ENCODE data around the gene MYL11.
"Not testable (repeated sequence)": the region's sequence is repeated elsewhere in the genome, so short reads cannot be mapped to it uniquely, and the experiment has no call there.

Gene MYL11
- total RNA-seq, result 0.13 to 0.82 (median 0.42) reads per million in 18 experiments

- no peak for DNase-seq
Measured at GRCh38 chr16:30374538-30374937, at the start of gene MYL11. MYL11 (plus strand) TSS chr16:30374802; CDS start chr16:30374858, 56 bp downstream.

- DNase-seq, result peak; percentile 80 to 90
Measured at GRCh38 chr16:30334473-30334989, 40.1 kb upstream of the MYL11 start.

GRCh38 chr16:30335028-30335597 is 39.5 kb upstream of the MYL11 start:
- DNase-seq, result peak; percentile 78 to 81

GRCh38 chr16:30335598-30336474 is 38.8 kb upstream of the MYL11 start:
- DNase-seq, result no peak

GRCh38 chr16:30337964-30338357 is 36.6 kb upstream of the MYL11 start:
- DNase-seq, result not testable (repeated sequence)

GRCh38 chr16:30338715-30339114 is 35.9 kb upstream of the MYL11 start:
- not testable (repeated sequence) for DNase-seq

- no peak for DNase-seq
Measured at GRCh38 chr16:30340621-30341020, 34.0 kb upstream of the MYL11 start.

GRCh38 chr16:30341971-30342370 is 32.6 kb upstream of the MYL11 start:
- not testable (repeated sequence) for DNase-seq

GRCh38 chr16:30342751-30343490 is 31.7 kb upstream of the MYL11 start:
- DNase-seq, result no peak

GRCh38 chr16:30343491-30343820 is 31.1 kb upstream of the MYL11 start:
- DNase-seq, result not testable (repeated sequence)

- DNase-seq, result no peak
Measured at GRCh38 chr16:30346286-30346685, 28.3 kb upstream of the MYL11 start.

- DNase-seq, result no peak
Measured at GRCh38 chr16:30348113-30348512, 26.5 kb upstream of the MYL11 start.

GRCh38 chr16:30348929-30349328 is 25.7 kb upstream of the MYL11 start:
- DNase-seq, result no peak

GRCh38 chr16:30349675-30350074 is 24.9 kb upstream of the MYL11 start:
- no peak for DNase-seq

- DNase-seq, result no peak
Measured at GRCh38 chr16:30350134-30350871, 24.3 kb upstream of the MYL11 start.

- DNase-seq, result no peak
Measured at GRCh38 chr16:30351001-30351441, 23.6 kb upstream of the MYL11 start.

- no peak for DNase-seq
Measured at GRCh38 chr16:30351586-30352419, 22.8 kb upstream of the MYL11 start.

GRCh38 chr16:30352488-30353401 is 21.9 kb upstream of the MYL11 start:
- no peak for DNase-seq

- DNase-seq, result no peak
Measured at GRCh38 chr16:30353438-30354129, 21.0 kb upstream of the MYL11 start.

Measured in inflammatory macrophage (primary cell).